Karpas-422 (cell line): ENCODE data around the gene BRME1. TPM values are rescaled to one million over a fixed set of nuclear protein-coding genes. Genes with fewer than 3 reads are reported as not detected.
"Not testable (repeated sequence)": the region's sequence is repeated elsewhere in the genome, so short reads cannot be mapped to it uniquely, and the experiment has no call there.

ENCODE experiments used
- DNase-seq: peaks from one replicate; pipeline ENCODE4 v3.0.0-alpha.2; 2015
- H2AFZ ChIP-seq: fragments of 200-600 bp; sonication (generic); 2 replicates; pipeline ENCODE4 v1.6.1; 2014; ENCODE audit warnings: antibody characterized with exemption, low read length, mixed read lengths
- H3K27ac ChIP-seq: fragments of 200-600 bp; sonication (generic); 2 replicates; pipeline ENCODE4 v1.5.1; 2014; ENCODE audit warnings: mild to moderate bottlenecking, low read length, moderate library complexity
- H3K27me3 ChIP-seq: fragments of 200-600 bp; sonication (generic); 2 replicates; pipeline ENCODE4 v1.6.1; 2014; ENCODE audit warnings: low read length, mixed read lengths
- H3K36me3 ChIP-seq: fragments of 200-600 bp; sonication (generic); 2 replicates; pipeline ENCODE4 v1.6.1; 2014; ENCODE audit warnings: low read length, mixed read lengths; ENCODE audit not compliant: insufficient read depth
- H3K4me1 ChIP-seq: fragments of 200-600 bp; sonication (generic); 2 replicates; pipeline ENCODE4 v1.6.1; 2014; ENCODE audit warnings: mild to moderate bottlenecking, low read length, mixed read lengths
- H3K4me2 ChIP-seq: fragments of 200-600 bp; sonication (generic); 2 replicates; pipeline ENCODE4 v1.6.1; 2014; ENCODE audit warnings: low read length, low read depth, mild to moderate bottlenecking; ENCODE audit not compliant: poor library complexity, severe bottlenecking
- H3K4me3 ChIP-seq: fragments of 200-600 bp; sonication (generic); 2 replicates; pipeline ENCODE4 v1.5.1; 2014; ENCODE audit warnings: mild to moderate bottlenecking, antibody characterized with exemption, low read length, mixed read lengths
- H3K79me2 ChIP-seq: fragments of 200-600 bp; sonication (generic); 2 replicates; pipeline ENCODE4 v1.6.1; 2014; ENCODE audit warnings: mild to moderate bottlenecking, low read length, mixed read lengths
- H3K9ac ChIP-seq: fragments of 200-600 bp; sonication (generic); 2 replicates; pipeline ENCODE4 v1.6.0; 2014; ENCODE audit warnings: low read length
- H3K9me2 ChIP-seq: fragments of 200-600 bp; sonication (generic), shearing (Covaris generic); replicated peaks from 2 replicates; pipeline ENCODE4 v1.6.0; 2014; ENCODE audit warnings: mild to moderate bottlenecking, low read length, moderate library complexity; ENCODE audit not compliant: insufficient read depth
- H3K9me3 ChIP-seq: fragments of 300-700, 200-600 bp; sonication (generic); 2 replicates; pipeline ENCODE4 v1.6.1; 2014; ENCODE audit warnings: low read length, mixed read lengths
- H4K20me1 ChIP-seq: fragments of 200-600 bp; sonication (generic); 2 replicates; pipeline ENCODE4 v1.6.1; 2014; ENCODE audit warnings: mild to moderate bottlenecking, antibody characterized with exemption, low read length, low read depth; ENCODE audit not compliant: insufficient read depth
- total RNA-seq: library from RNA; depleted of rRNA; stranded (reverse); fragments of >200 nt; shearing (Covaris generic); gene quantifications from 2 replicates; pipeline ENCODE4 v1.2.3, GENCODE V29; 2014; ENCODE audit warnings: low replicate concordance

The BRME1 gene
- total RNA-seq, 1 experiment from 2014 or later = not detected

DNA sequence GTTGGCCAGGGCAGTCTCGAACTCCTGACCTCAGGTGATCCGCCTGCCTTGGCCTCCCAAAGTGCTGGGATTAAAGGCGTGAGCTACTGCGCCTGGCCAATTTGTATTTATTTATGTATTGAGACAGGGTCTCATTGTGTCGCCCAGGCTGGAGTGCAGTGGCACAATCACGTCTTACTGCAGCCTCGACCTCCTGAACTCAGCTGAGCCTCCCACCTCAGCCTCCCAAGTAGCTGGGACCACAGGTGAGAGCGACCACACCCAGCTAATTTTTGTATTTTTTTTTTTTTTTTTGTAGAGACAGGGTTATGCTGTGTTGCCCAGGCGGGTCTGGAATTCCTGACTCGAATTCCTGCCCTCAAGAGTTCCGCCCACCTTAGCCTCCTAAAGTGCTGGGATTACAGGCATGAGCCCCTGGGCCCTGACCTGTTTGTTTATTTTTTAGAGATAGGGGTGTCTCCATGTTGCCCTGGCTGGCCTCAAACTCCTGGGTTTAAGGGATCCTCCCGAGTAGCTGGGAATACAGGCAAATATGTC is 53.7 kb downstream of the BRME1 start:
- DNase-seq, H3K9me2 ChIP-seq, H3K4me2 ChIP-seq, H3K27me3 ChIP-seq, H4K20me1 ChIP-seq, H3K79me2 ChIP-seq, H3K27ac ChIP-seq, H3K4me3 ChIP-seq, H3K4me1 ChIP-seq, H3K9ac ChIP-seq, H2AFZ ChIP-seq, H3K36me3 ChIP-seq, H3K9me3 ChIP-seq: not testable (repeated sequence)

DNA sequence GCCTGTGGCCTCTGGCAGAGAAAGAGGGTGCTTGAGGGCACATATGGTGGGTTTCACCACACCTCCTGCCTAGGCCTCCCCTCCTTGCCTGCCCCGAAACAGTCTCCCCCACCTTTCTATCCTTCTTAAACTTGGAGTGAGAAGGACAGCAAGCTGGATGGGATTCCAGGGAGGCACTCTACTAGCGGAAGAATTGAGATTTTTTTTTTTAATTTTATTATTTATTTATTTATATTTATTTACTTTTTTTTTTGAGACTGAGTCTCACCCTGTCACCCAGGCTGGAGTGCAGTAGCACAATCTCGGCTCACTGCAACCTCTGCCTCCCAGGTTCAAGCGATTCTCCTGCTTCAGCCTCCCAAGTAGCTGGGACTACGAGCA is 54.2 kb downstream of the BRME1 start:
- not testable (repeated sequence) for H3K36me3 ChIP-seq, H4K20me1 ChIP-seq, H3K9me3 ChIP-seq, DNase-seq, H3K9ac ChIP-seq, H3K79me2 ChIP-seq, H3K9me2 ChIP-seq, H3K4me2 ChIP-seq, H2AFZ ChIP-seq, H3K4me3 ChIP-seq, H3K27me3 ChIP-seq, H3K27ac ChIP-seq
- peaks cover 12% of the 10 kb centered on the region for H3K4me1 ChIP-seq

GRCh38 chr19:13850910-13851733 is 54.8 kb downstream of the BRME1 start:
- DNase-seq = no peak
- Histone ChIP-seq H3K4me3 (no peak overlapping the region), H3K4me1 (peaks cover 18% of the 10 kb centered on the region), H3K9me3 (no peaks in the 10 kb centered on the region), H2AFZ (no peak overlapping the region), H3K36me3 (no peaks in the 10 kb centered on the region), H3K9me2 (no peaks in the 10 kb centered on the region), H3K4me2 (no peak overlapping the region), H3K9ac (no peak overlapping the region), H4K20me1 (no peaks in the 10 kb centered on the region), H3K79me2 (no peaks in the 10 kb centered on the region), H3K27me3 (no peaks in the 10 kb centered on the region), H3K27ac (no peak overlapping the region)

- DNase-seq = no peak
- Histone ChIP-seq H3K79me2 (no peaks in the 10 kb centered on the region), H3K9me2 (no peaks in the 10 kb centered on the region), H3K4me3 (no peak overlapping the region), H2AFZ (no peak overlapping the region), H3K27me3 (no peaks in the 10 kb centered on the region), H3K27ac (no peak overlapping the region), H3K4me1 (peaks cover 18% of the 10 kb centered on the region), H4K20me1 (no peaks in the 10 kb centered on the region), H3K9me3 (no peaks in the 10 kb centered on the region), H3K4me2 (no peak overlapping the region), H3K36me3 (no peaks in the 10 kb centered on the region), H3K9ac (no peak overlapping the region)
These were observed 55.7 kb downstream of the BRME1 start for GRCh38 chr19:13849991-13850909.

- no peaks in the 10 kb centered on the region for H4K20me1 ChIP-seq
- no peak overlapping the region for H3K27ac ChIP-seq
- DNase-seq = no peak
- H3K9ac ChIP-seq = no peak overlapping the region
- H3K4me2 ChIP-seq = no peak overlapping the region
- no peak overlapping the region for H3K4me3 ChIP-seq
- H2AFZ ChIP-seq = no peak overlapping the region
- no peaks in the 10 kb centered on the region for H3K27me3 ChIP-seq
- H3K79me2 ChIP-seq = no peaks in the 10 kb centered on the region
- no peaks in the 10 kb centered on the region for H3K9me2 ChIP-seq
- H3K4me1 ChIP-seq = peaks cover 18% of the 10 kb centered on the region
- H3K36me3 ChIP-seq = no peaks in the 10 kb centered on the region
- no peaks in the 10 kb centered on the region for H3K9me3 ChIP-seq
These were observed 56.9 kb downstream of the BRME1 start for GRCh38 chr19:13848798-13849676.

DNA sequence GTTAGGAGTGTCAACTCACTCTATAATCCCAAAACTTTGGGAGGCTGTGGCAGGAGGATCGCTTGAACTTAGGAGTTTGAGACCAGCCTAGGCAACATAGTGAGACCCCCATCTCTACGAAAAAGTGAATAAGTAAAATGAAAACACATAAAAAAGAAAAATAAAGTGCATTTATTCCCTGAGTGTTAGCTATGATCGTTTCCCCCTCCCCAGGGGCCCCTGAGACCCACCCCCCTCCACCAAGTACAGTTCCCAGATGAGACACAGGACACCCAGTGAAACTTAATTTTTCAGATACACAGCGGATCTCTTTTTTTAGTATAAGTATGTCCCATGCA is 57.6 kb downstream of the BRME1 start:
- DNase-seq = no peak
- Histone ChIP-seq H3K9me3 (no peaks in the 10 kb centered on the region), H2AFZ (no peak overlapping the region), H3K4me1 (peaks cover 18% of the 10 kb centered on the region), H3K4me2 (no peak overlapping the region), H3K9ac (no peak overlapping the region), H4K20me1 (no peaks in the 10 kb centered on the region), H3K9me2 (no peaks in the 10 kb centered on the region), H3K27ac (no peak overlapping the region), H3K79me2 (no peaks in the 10 kb centered on the region), H3K4me3 (no peak overlapping the region), H3K27me3 (no peaks in the 10 kb centered on the region), H3K36me3 (no peaks in the 10 kb centered on the region)

GRCh38 chr19:13847407-13848339 is 58.2 kb downstream of the BRME1 start:
- H3K36me3 ChIP-seq = no peaks in the 10 kb centered on the region
- H3K4me3 ChIP-seq = peak overlapping the region; percentile 60
- H4K20me1 ChIP-seq = no peaks in the 10 kb centered on the region
- DNase-seq = peak; percentile 69
- peak overlapping the region; percentile 65 for H3K9ac ChIP-seq
- peak overlapping the region; percentile 61; the same call in 1 of the 2 replicates for H2AFZ ChIP-seq
- H3K4me1 ChIP-seq = peaks cover 22% of the 10 kb centered on the region
- H3K79me2 ChIP-seq = no peaks in the 10 kb centered on the region
- H3K9me3 ChIP-seq = no peaks in the 10 kb centered on the region
- no peaks in the 10 kb centered on the region for H3K9me2 ChIP-seq
- H3K4me2 ChIP-seq = peak overlapping the region; percentile 79
- H3K27ac ChIP-seq = no peak overlapping the region
- H3K27me3 ChIP-seq = no peaks in the 10 kb centered on the region
